IMR-90 (cell line): ENCODE results near the gene PARD3. TPM values are rescaled to one million over a fixed set of nuclear protein-coding genes. Genes with fewer than 3 reads are reported as not detected.

Experiments used
- ATAC-seq: fragments of 200-7000 bp; cut with Tn5 transposase; 2 replicates; pipeline ENCODE4 v1.9.1; 2020; ENCODE audit warnings: low read depth, mild to moderate bottlenecking, moderate library complexity
- BruUV-seq: library from RNA; stranded (reverse); fragments of 400-500 nt; replicated peaks from 2 replicates; lab custom pipeline; 2021; lab: Mats Ljungman, UMichigan
- CTCF ChIA-PET: fragments of 300-600 bp; formaldehyde crosslinking; extraction: SDS; loops from one replicate; lab custom pipeline; 2021; ENCODE audit warnings: antibody characterized with exemption; lab: Yijun Ruan, JAX
- POLR2A ChIA-PET: fragments of 300-600 bp; sonication (Branson Sonifier 250); formaldehyde crosslinking; loops from one replicate; lab custom pipeline; 2022; ENCODE audit warnings: antibody characterized with exemption; ENCODE audit not compliant: unreplicated experiment; lab: Charles Lee
- DNase-seq: peaks from one replicate; pipeline ENCODE4 v3.0.0; 2013
- H2AFZ ChIP-seq: replicated peaks from 2 replicates; pipeline ENCODE3; 2013; ENCODE audit warnings: low read length, mild to moderate bottlenecking; ENCODE audit not compliant: poor library complexity
- H2AK5ac ChIP-seq: 2 replicates; pipeline ENCODE4 v1.6.1; 2013; ENCODE audit warnings: low read depth, low read length, inconsistent platforms
- H2AK9ac ChIP-seq: replicated peaks from 2 replicates; pipeline ENCODE3; 2013; ENCODE audit warnings: mild to moderate bottlenecking, low read depth, low read length, moderate library complexity; ENCODE audit not compliant: poor library complexity
- H2BK120ac ChIP-seq: 2 replicates; pipeline ENCODE4 v1.6.1; 2013; ENCODE audit warnings: low read depth, low read length, inconsistent platforms
- H2BK15ac ChIP-seq: 3 replicates; pipeline ENCODE4 v1.6.1; 2013; ENCODE audit warnings: low read depth, low read length, inconsistent platforms
- H2BK20ac ChIP-seq: 2 replicates; pipeline ENCODE4 v1.6.1; 2013; ENCODE audit warnings: low read depth, mild to moderate bottlenecking, inconsistent platforms, low read length, moderate library complexity
- H2BK5ac ChIP-seq: 2 replicates; pipeline ENCODE4 v1.6.1; 2013; ENCODE audit warnings: mild to moderate bottlenecking, low read depth, low read length, inconsistent platforms; ENCODE audit not compliant: poor library complexity, severe bottlenecking
- H3K14ac ChIP-seq: replicated peaks from 2 replicates; pipeline ENCODE4 v1.6.1; 2013; ENCODE audit warnings: low read depth, low read length, inconsistent platforms
- H3K18ac ChIP-seq: 2 replicates; pipeline ENCODE4 v1.6.1; 2013; ENCODE audit warnings: low read depth, low read length, control low read depth
- H3K23ac ChIP-seq: 2 replicates; pipeline ENCODE4 v1.6.1; 2013; ENCODE audit warnings: low read depth, low read length, inconsistent platforms
- H3K27ac ChIP-seq: 2 replicates; pipeline ENCODE4 v1.5.1; 2013; ENCODE audit warnings: mild to moderate bottlenecking, control low read depth, low read length; ENCODE audit not compliant: insufficient read depth
- H3K27me3 ChIP-seq: 2 replicates; pipeline ENCODE4 v1.6.1; 2013; ENCODE audit warnings: low read length; ENCODE audit not compliant: control insufficient read depth, insufficient read depth
- H3K36me3 ChIP-seq: 2 replicates; pipeline ENCODE4 v1.6.1; 2013; ENCODE audit warnings: low read length, mixed read lengths; ENCODE audit not compliant: control insufficient read depth, insufficient read depth
- H3K4ac ChIP-seq: 2 replicates; pipeline ENCODE4 v1.6.1; 2013; ENCODE audit warnings: low read depth, low read length, inconsistent platforms
- H3K4me1 ChIP-seq: 2 replicates; pipeline ENCODE4 v1.6.1; 2013; ENCODE audit warnings: low read length, mixed read lengths; ENCODE audit not compliant: control insufficient read depth, insufficient read depth
- H3K4me2 ChIP-seq: 2 replicates; pipeline ENCODE4 v1.6.1; 2013; ENCODE audit warnings: low read depth, mild to moderate bottlenecking, control low read depth, low read length, moderate library complexity
- H3K4me3 ChIP-seq: 2 replicates; pipeline ENCODE4 v1.5.1; 2013; ENCODE audit warnings: low read depth, mild to moderate bottlenecking, control low read depth, low read length, moderate library complexity; ENCODE audit not compliant: insufficient read depth
- H3K56ac ChIP-seq: 2 replicates; pipeline ENCODE4 v1.6.1; 2013; ENCODE audit warnings: low read length, inconsistent platforms; ENCODE audit not compliant: insufficient read depth; ENCODE audit errors: extremely low read depth
- H3K79me1 ChIP-seq, 2 experiments: 2 replicates each; pipeline ENCODE4 v1.6.1; 2013; ENCODE audit warnings: low read length in 2 of 2, inconsistent platforms in 1 of 2, low read depth in 1 of 2
- H3K9ac ChIP-seq: 2 replicates; pipeline ENCODE4 v1.6.1; 2013; ENCODE audit warnings: low read depth, low read length, control low read depth
- H3K9me1 ChIP-seq: 2 replicates; pipeline ENCODE4 v1.6.1; 2013; ENCODE audit warnings: low read length, inconsistent platforms; ENCODE audit not compliant: insufficient read depth
- H3K9me3 ChIP-seq: 2 replicates; pipeline ENCODE4 v1.6.1; 2013; ENCODE audit warnings: low read length; ENCODE audit not compliant: control insufficient read depth, insufficient read depth
- H4K20me1 ChIP-seq: 2 replicates; pipeline ENCODE4 v1.6.1; 2013; ENCODE audit warnings: low read length, inconsistent platforms; ENCODE audit not compliant: insufficient read depth
- H4K5ac ChIP-seq: 2 replicates; pipeline ENCODE4 v1.6.1; 2013; ENCODE audit warnings: mild to moderate bottlenecking, low read depth, low read length, control low read depth
- H4K8ac ChIP-seq, 2 experiments: 2 replicates each; pipeline ENCODE4 v1.6.1; 2013; ENCODE audit warnings: low read depth in 2 of 2, low read length in 2 of 2, control low read depth in 1 of 2, inconsistent platforms in 1 of 2
- H4K91ac ChIP-seq: 2 replicates; pipeline ENCODE4 v1.6.1; 2013; ENCODE audit warnings: low read depth, low read length, inconsistent platforms; ENCODE audit not compliant: insufficient read depth
- BHLHE40 ChIP-seq: fragments of 150-350 bp; IDR thresholded peaks from 2 replicates; pipeline ENCODE4 v1.6.1; 2016; ENCODE audit warnings: mild to moderate bottlenecking, low read depth, low read length
- CEBPB ChIP-seq: IDR thresholded peaks from 2 replicates; pipeline ENCODE4 v1.6.1; 2012; ENCODE audit warnings: low read depth, low read length, improper control_type of control experiment
- CHD1 ChIP-seq: IDR thresholded peaks from 2 replicates; pipeline ENCODE4 v1.6.1; 2012; ENCODE audit warnings: low read depth, low read length, improper control_type of control experiment
- FOS ChIP-seq: fragments of 150-350 bp; IDR thresholded peaks from 2 replicates; pipeline ENCODE4 v1.6.1; 2016; ENCODE audit warnings: low read depth, low read length
- MAFK ChIP-seq: IDR thresholded peaks from 2 replicates; pipeline ENCODE4 v1.6.1; 2012; ENCODE audit warnings: low read depth, low read length, improper control_type of control experiment
- MXI1 ChIP-seq: IDR thresholded peaks from 2 replicates; pipeline ENCODE4 v1.6.1; 2012; ENCODE audit warnings: low read depth, mild to moderate bottlenecking, low read length, moderate library complexity, borderline replicate concordance
- NFE2L2 ChIP-seq: fragments of 150-350 bp; IDR thresholded peaks from 2 replicates; pipeline ENCODE4 v1.6.1; 2016; ENCODE audit warnings: low read depth, mild to moderate bottlenecking, low read length
- POLR2A ChIP-seq: IDR thresholded peaks from 2 replicates; pipeline ENCODE4 v1.6.1; 2012; ENCODE audit warnings: mild to moderate bottlenecking, low read depth, low read length
- RAD21 ChIP-seq: IDR thresholded peaks from 2 replicates; pipeline ENCODE4 v1.6.1; 2012; ENCODE audit warnings: low read length, improper control_type of control experiment
- RCOR1 ChIP-seq: IDR thresholded peaks from 2 replicates; pipeline ENCODE4 v1.6.1; 2012; ENCODE audit warnings: mild to moderate bottlenecking, low read length, improper control_type of control experiment; ENCODE audit not compliant: insufficient replicate concordance
- RFX5 ChIP-seq: IDR thresholded peaks from 2 replicates; pipeline ENCODE4 v1.8.0; 2012; ENCODE audit warnings: low read depth, mild to moderate bottlenecking, low read length, moderate library complexity
- SMC3 ChIP-seq: fragments of 150-350 bp; IDR thresholded peaks from 2 replicates; pipeline ENCODE4 v1.6.1; 2016; ENCODE audit warnings: low read depth, mild to moderate bottlenecking, antibody characterized with exemption, low read length, moderate library complexity
- WGBS, 2 experiments: methylation state at CpG; one replicate each; pipeline versions ENCODE4 v1.1.5 to v1.1.7; 2013; ENCODE audit warnings: missing lambda C conversion rate in 2 of 2; ENCODE audit not compliant: insufficient read length in 1 of 2; ENCODE audit errors: extremely low coverage in 2 of 2; 5-methylcytosine and 5-hydroxymethylcytosine counted together
- dilution Hi-C: fragments of 300-500 bp; cut with HindIII; formaldehyde crosslinking; loops from one replicate; pipeline ENCODE4 v1.14.3; 2018; ENCODE audit warnings: low sequenced_read_pairs; ENCODE audit not compliant: unreplicated experiment
- in situ Hi-C: fragments of 300-500 bp; cut with MboI; formaldehyde crosslinking; loops from 3 replicates; pipeline ENCODE4 v1.14.3; 2019; ENCODE audit warnings: low sequenced_read_pairs, inconsistent platforms, mixed read lengths
- intact Hi-C: fragments of 100-400 bp; cut with micrococcal nuclease; formaldehyde crosslinking; loops from 2 replicates; pipeline ENCODE4 v1.10.0; 2022
- polyA plus RNA-seq, 3 experiments: library from polyadenylated mRNA; depleted of rRNA; stranded (reverse); fragments of >200 nt; gene quantifications; 2 replicates each; pipeline ENCODE4 v1.2.3, GENCODE V29; 2012; ENCODE audit warnings: low replicate concordance in 1 of 3
- total RNA-seq: library from RNA; depleted of rRNA; stranded (reverse); fragments of >200 nt; gene quantifications from 2 replicates; pipeline ENCODE4 v1.2.3, GENCODE V29; 2012
- TF ChIP-seq, protein P1 (sequence below): fragments of 150-350 bp; IDR thresholded peaks from 2 replicates; pipeline ENCODE4 v1.6.1; 2017; ENCODE audit warnings: mild to moderate bottlenecking, antibody characterized with exemption, low read length, low read depth
- TF ChIP-seq, protein P2 (sequence below): fragments of 150-350 bp; IDR thresholded peaks from 2 replicates; pipeline ENCODE4 v1.6.1; 2016; ENCODE audit warnings: low read depth, mild to moderate bottlenecking, low read length, moderate library complexity, borderline replicate concordance
- TF ChIP-seq, protein P3 (sequence below): conservative IDR thresholded peaks from 2 replicates; pipeline ENCODE4 v1.5.1; 2012; ENCODE audit warnings: mild to moderate bottlenecking, low read depth, low read length, improper control_type of control experiment

PARD3 gene
- total and polyA plus RNA-seq, 2 of the 4 experiments (the other 2 are of a cell fraction) = 14.6 to 37.5 TPM

DNA sequence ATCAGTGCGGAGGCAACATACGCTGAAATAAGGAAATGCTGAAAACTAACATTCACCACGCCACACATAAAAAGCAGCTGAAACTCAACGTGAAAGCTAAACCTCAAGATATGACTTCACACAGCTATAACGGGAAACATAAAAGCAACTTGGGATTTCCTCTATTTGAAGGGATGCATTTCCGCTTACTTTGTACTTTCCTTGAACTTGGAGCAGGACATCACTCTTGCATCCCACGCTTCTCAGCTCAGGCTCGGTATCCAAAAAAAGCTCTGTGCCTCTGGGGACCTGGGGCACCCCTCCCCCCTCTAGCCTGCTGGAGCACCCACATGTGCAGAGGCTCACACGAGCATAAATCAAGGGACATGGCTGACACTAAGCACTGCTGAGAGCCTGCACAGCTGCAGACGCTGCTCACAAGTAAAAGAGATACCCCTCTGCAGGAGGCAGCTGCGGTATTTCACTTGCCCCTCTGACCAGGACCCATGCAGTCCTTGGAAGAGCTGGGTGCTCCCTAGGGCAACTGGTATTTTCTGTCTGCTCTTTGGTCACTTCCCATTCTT, 34.2 kb downstream of the PARD3 start:
- no peaks in the 10 kb centered on the region for H3K36me3 ChIP-seq
- BruUV-seq = no TSS peak
- DNase-seq (peak; percentile 63), ATAC-seq (peak; percentile 55)
- H3K14ac ChIP-seq = peak overlapping the region; percentile 51
- H3K9ac ChIP-seq = no peak overlapping the region
- H2BK5ac ChIP-seq = no peak overlapping the region
- H3K27me3 ChIP-seq = no peaks in the 10 kb centered on the region
- no peak overlapping the region for H4K5ac ChIP-seq
- no peak overlapping the region for H2BK15ac ChIP-seq
- ChIA-PET CTCF (interaction anchor here (0.6 to 0.7 kb wide), 2 partner anchors 27 to 57 kb away, joined by 3 to 4 read pairs; no protein-coding TSS in a partner anchor), POLR2A (no interaction called here)
- dilution Hi-C loops = no loop called here
- peaks cover 20% of the 10 kb centered on the region; the same call in 1 of the 2 replicates for H4K20me1 ChIP-seq
- H2BK20ac ChIP-seq = peak overlapping the region; percentile 12; the same call in 1 of the 2 replicates
- peak overlapping the region in 1 of 2 experiments; percentile 27; a peak in 1 of 4 replicates for H4K8ac ChIP-seq
- in situ Hi-C loops = no loop called here
- peaks cover 29 to 56% of the 10 kb centered on the region in 2 experiments for H3K79me1 ChIP-seq
- peak overlapping the region; percentile 64; the same call in 1 of the 2 replicates for H3K23ac ChIP-seq
- no peak overlapping the region for H2AK5ac ChIP-seq
- H3K9me3 ChIP-seq = no peaks in the 10 kb centered on the region
- peak overlapping the region; percentile 19; the same call in 1 of the 2 replicates for H3K56ac ChIP-seq
- H3K4me1 ChIP-seq = peaks cover 11% of the 10 kb centered on the region
- peaks cover 7% of the 10 kb centered on the region for H3K9me1 ChIP-seq
- no peak overlapping the region for H4K91ac ChIP-seq
- H2BK120ac ChIP-seq = peak overlapping the region; percentile 41; the same call in 1 of the 2 replicates
- 0% methylated on average over 1 of the region's 11 CpGs; no CpG with 5 or more reads in 1 of the 2 experiments for WGBS, 2 experiments
- H2AFZ ChIP-seq = peak overlapping the region; percentile 66
- 0 out of 2 replicates have a peak overlapping the region, but pooled peaks have one; percentile 3 for H3K4ac ChIP-seq
- H3K4me3 ChIP-seq = no peak overlapping the region
- H2AK9ac ChIP-seq = no peak overlapping the region
- no peak overlapping the region for H3K18ac ChIP-seq
- intact Hi-C loops = no loop called here
- peak overlapping the region; percentile 78 for H3K4me2 ChIP-seq
- no peak overlapping the region for H3K27ac ChIP-seq
- TF ChIP-seq, protein P1, sequence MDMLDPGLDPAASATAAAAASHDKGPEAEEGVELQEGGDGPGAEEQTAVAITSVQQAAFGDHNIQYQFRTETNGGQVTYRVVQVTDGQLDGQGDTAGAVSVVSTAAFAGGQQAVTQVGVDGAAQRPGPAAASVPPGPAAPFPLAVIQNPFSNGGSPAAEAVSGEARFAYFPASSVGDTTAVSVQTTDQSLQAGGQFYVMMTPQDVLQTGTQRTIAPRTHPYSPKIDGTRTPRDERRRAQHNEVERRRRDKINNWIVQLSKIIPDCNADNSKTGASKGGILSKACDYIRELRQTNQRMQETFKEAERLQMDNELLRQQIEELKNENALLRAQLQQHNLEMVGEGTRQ = no peak
- no peak for TF ChIP-seq RAD21
- TF ChIP-seq NFE2L2 = no peak
- no peak for TF ChIP-seq SMC3
- TF ChIP-seq, protein P2, sequence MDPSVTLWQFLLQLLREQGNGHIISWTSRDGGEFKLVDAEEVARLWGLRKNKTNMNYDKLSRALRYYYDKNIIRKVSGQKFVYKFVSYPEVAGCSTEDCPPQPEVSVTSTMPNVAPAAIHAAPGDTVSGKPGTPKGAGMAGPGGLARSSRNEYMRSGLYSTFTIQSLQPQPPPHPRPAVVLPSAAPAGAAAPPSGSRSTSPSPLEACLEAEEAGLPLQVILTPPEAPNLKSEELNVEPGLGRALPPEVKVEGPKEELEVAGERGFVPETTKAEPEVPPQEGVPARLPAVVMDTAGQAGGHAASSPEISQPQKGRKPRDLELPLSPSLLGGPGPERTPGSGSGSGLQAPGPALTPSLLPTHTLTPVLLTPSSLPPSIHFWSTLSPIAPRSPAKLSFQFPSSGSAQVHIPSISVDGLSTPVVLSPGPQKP = no peak
- no peak for TF ChIP-seq RCOR1
- no peak for TF ChIP-seq RFX5
- no peak for TF ChIP-seq MAFK
- no peak for TF ChIP-seq POLR2A
- TF ChIP-seq CHD1 = no peak
- TF ChIP-seq FOS = no peak
- TF ChIP-seq BHLHE40 = no peak
- no peak for TF ChIP-seq MXI1
- no peak for TF ChIP-seq CEBPB
- TF ChIP-seq, protein P3, sequence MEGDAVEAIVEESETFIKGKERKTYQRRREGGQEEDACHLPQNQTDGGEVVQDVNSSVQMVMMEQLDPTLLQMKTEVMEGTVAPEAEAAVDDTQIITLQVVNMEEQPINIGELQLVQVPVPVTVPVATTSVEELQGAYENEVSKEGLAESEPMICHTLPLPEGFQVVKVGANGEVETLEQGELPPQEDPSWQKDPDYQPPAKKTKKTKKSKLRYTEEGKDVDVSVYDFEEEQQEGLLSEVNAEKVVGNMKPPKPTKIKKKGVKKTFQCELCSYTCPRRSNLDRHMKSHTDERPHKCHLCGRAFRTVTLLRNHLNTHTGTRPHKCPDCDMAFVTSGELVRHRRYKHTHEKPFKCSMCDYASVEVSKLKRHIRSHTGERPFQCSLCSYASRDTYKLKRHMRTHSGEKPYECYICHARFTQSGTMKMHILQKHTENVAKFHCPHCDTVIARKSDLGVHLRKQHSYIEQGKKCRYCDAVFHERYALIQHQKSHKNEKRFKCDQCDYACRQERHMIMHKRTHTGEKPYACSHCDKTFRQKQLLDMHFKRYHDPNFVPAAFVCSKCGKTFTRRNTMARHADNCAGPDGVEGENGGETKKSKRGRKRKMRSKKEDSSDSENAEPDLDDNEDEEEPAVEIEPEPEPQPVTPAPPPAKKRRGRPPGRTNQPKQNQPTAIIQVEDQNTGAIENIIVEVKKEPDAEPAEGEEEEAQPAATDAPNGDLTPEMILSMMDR = no peak
